ENCODE results near the gene EPS15. TPM values are rescaled to one million over a fixed set of nuclear protein-coding genes. Genes with fewer than 3 reads are reported as not detected.

The EPS15 gene
- total and polyA plus RNA-seq, 7 donors: 9.8 to 71.9 (median 46.1) TPM

GRCh38 chr1:51555866-51556619 is 37.0 kb upstream of the EPS15 start:
- intact Hi-C loops (cut with DNase I): loop anchor here in 1 of 2 donors (5.0 kb wide), 1 partner anchor 34 kb away; no protein-coding TSS in a partner anchor
- H3K4me1 ChIP-seq: peaks cover 19% of the 10 kb centered on the region
- no peaks in the 10 kb centered on the region for H3K36me3 ChIP-seq (ENCODE audit: insufficient read depth in 1 of 2, low read depth in 1 of 2)
- no peak for DNase-seq
- no peaks in the 10 kb centered on the region for H3K9me3 ChIP-seq
- TF ChIP-seq CTCF (IDR thresholded peaks at IDR 0.05): no peak
- ATAC-seq: no peak
- H3K27ac ChIP-seq: no peak overlapping the region
- no peak overlapping the region for H3K4me3 ChIP-seq
- WGBS, 3 donors: 93 to 95% (median 94%) methylated on average over 4 of the region's 4 CpGs
- H3K27me3 ChIP-seq (ENCODE audit: insufficient read depth in 3 of 3, low read length in 2 of 3): no peaks in the 10 kb centered on the region

GRCh38 chr1:51553911-51554310 is 34.8 kb upstream of the EPS15 start:
- no peak for TF ChIP-seq CTCF (IDR thresholded peaks at IDR 0.05)
- no peak overlapping the region for H3K4me3 ChIP-seq
- no peaks in the 10 kb centered on the region for H3K36me3 ChIP-seq (ENCODE audit: insufficient read depth in 1 of 2, low read depth in 1 of 2)
- peaks cover 5% of the 10 kb centered on the region for H3K4me1 ChIP-seq
- H3K27ac ChIP-seq: no peak overlapping the region
- no peak for ATAC-seq
- no peak for DNase-seq
- H3K27me3 ChIP-seq (ENCODE audit: insufficient read depth in 3 of 3, low read length in 2 of 3): no peaks in the 10 kb centered on the region
- 80 to 92% (median 89%) methylated on average over 3 of the region's 3 CpGs for WGBS, 3 donors
- H3K9me3 ChIP-seq: no peaks in the 10 kb centered on the region
- intact Hi-C loops (cut with DNase I): no loop called here

- DNase-seq (no peak), ATAC-seq (no peak)
- WGBS, 3 donors: 91 to 93% (median 92%) methylated on average over 11 of the region's 11 CpGs
- intact Hi-C loops (cut with DNase I): no loop called here
- no peak overlapping the region for H3K27ac ChIP-seq
- no peaks in the 10 kb centered on the region for H3K36me3 ChIP-seq (ENCODE audit: insufficient read depth in 1 of 2, low read depth in 1 of 2)
- no peak for TF ChIP-seq CTCF (IDR thresholded peaks at IDR 0.05)
- no peaks in the 10 kb centered on the region for H3K4me1 ChIP-seq
- no peaks in the 10 kb centered on the region for H3K27me3 ChIP-seq (ENCODE audit: insufficient read depth in 3 of 3, low read length in 2 of 3)
- no peaks in the 10 kb centered on the region for H3K9me3 ChIP-seq
- H3K4me3 ChIP-seq: no peak overlapping the region
Observed at GRCh38 chr1:51552929-51553807, 34.1 kb upstream of the EPS15 start.

GRCh38 chr1:51551848-51552296 is 32.8 kb upstream of the EPS15 start:
- DNase-seq: no peak
- Histone ChIP-seq H3K27me3 (ENCODE audit: insufficient read depth in 3 of 3, low read length in 2 of 3) (no peaks in the 10 kb centered on the region), H3K27ac (no peak overlapping the region), H3K9me3 (no peaks in the 10 kb centered on the region), H3K4me3 (no peak overlapping the region), H3K4me1 (no peaks in the 10 kb centered on the region), H3K36me3 (ENCODE audit: insufficient read depth in 1 of 2, low read depth in 1 of 2) (no peaks in the 10 kb centered on the region)
- intact Hi-C loops (cut with DNase I): no loop called here
- no peak for TF ChIP-seq CTCF (IDR thresholded peaks at IDR 0.05)
- no peak for ATAC-seq
- WGBS, 3 donors: 83 to 92% (median 84%) methylated on average over 5 of the region's 5 CpGs

Data from psoas muscle (tissue), 8 donors.